Right hindlimb (tissue), 1 donor: ENCODE measurements around the gene PKDREJ.
"Not testable (repeated sequence)": the region's sequence is repeated elsewhere in the genome, so short reads cannot be mapped to it uniquely, and the experiment has no call there.

Experiments used
- DNase-seq: peaks from one replicate; pipeline ENCODE4 v3.0.0-alpha.2; 2018

The PKDREJ gene, protein sequence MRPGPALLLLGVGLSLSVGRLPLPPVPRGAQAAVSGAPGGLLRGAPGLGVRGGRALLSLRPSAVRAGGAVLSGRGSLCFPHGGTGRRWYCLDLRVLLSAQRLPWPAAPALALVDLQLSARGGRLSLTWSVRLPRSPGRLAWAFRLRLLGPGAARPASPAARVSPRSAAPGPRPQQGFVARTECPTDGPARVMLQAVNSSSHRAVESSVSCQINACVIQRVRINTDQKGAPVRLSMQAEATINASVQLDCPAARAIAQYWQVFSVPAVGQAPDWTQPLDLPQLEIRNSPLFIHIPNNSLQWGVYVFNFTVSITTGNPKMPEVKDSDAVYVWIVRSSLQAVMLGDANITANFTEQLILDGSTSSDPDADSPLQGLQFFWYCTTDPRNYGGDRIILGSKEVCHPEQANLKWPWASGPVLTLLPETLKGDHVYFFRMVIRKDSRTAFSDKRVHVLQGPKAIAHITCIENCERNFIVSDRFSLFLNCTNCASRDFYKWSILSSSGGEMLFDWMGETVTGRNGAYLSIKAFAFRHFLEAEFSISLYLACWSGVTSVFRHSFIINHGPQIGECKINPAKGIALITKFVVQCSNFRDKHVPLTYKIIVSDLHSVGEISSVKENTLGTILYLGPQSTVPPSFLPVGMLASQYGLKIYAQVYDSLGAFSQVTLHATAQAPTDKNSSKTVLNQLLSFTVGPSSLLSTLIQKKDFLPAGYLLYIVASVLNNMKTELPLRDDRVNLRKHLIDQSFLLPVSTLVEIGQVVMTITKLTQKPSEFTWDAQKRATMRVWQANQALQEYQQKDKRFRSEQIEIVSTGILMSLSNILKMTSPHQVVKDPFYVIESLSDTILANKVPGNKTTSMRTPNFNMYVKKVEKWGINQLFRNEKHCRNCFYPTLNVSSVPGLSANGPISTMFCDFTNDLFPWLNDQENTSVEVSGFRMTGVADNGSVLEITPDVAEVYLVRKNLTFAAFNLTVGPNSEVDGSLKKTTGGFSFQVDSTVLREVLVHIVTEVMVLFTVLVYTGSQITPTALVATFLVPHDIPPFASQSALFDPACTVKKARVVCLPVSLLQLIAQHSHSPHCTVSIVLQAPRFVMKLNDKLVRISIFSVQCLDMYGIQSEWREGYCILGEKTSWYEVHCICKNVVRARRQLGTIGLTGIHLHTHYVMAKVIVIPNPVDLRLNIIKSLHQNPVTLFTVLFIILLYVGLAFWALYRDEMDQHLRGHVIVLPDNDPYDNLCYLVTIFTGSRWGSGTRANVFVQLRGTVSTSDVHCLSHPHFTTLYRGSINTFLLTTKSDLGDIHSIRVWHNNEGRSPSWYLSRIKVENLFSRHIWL (N-terminal part only)

DNA sequence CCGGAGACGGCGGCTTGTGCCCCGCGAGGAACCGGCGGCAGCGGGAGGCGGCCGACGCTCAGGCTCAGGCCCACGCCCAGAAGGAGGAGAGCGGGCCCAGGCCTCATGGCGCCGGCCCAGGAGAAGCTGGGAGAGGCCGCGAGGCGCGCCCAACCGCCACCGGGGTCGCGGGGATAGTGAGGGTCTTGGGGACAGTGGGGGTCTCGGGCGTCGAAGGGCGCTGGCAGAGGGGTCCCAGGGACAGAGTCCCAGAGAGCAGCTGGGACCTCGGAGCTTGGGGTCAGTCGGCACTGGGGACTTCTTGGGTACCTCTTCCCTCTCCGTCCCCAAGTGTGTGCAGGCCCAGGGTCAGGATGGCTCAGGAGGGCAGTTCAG lies at the start of gene PKDREJ:
Gene PKDREJ, minus strand, starts transcription at position 128 of the 375 bp plus-strand sequence. Its CDS starts 21 bp downstream, at position 107.
- no peak for DNase-seq

DNA sequence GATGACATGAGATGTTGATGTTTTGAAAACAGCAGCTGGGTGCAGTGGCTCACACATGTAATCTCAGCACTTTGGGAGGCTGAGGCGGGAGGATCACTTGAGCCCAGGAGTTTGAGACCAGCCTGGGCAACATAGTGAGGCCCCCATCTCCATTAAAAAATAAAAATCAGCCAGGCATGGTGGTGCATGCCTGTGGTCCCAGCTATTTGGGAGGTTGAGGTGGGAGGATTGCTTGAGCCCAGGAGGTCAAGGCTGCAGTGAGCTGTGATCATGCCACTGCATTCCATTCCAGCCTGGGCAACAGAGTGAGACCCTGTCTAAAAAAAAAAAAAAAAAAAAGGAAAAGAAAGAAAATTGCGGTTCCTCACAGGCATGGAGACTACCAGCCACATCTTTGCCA lies 49.7 kb upstream of the PKDREJ start:
- not testable (repeated sequence) for DNase-seq

DNA sequence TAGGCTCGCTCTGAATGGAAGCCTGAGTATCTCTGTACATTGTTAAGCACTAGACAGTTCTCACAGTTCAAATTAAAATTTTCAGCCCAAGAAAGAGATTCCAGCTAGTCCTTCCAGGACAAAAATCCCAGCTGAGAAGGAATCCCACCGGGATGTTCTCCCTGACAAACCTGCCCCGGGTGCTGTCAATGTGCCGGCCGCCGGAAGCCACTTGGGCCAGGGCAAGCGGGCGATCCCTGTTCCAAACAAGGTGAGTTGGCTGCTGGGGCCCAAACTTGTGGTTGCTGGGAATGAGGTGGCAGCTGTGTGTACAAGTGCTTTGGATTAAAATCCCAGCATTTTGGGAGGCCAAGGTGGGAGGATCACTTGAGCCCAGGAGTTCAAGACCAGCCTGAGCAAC lies 48.9 kb upstream of the PKDREJ start:
- no peak for DNase-seq

DNA sequence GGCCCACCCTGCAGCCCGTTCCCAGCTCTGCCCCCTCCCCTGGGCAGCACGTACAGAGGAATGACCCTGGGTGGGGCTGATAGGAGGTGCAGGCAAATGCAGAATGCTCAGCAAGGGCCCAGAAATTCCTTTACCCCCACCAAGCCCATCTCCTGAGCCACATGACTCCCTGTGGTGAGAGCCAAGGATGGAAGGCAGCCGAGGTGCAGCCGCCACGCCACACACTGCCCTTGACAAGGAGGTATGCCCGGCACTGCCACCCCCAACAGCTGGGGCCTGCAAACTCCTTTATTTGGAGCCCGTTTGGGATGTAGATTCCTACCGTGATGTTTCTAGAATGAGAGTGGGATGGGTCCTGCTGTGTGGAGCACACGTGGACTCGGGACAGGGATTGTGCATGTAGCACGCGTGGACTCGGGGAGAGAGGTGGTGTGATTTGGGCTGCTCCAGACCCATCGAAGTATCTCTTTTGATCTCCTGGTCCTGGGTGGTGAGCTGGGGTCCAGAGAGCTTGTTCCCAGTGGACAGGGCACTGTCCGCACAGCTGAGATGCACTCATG lies 46.5 kb upstream of the PKDREJ start:
- DNase-seq: no peak

- DNase-seq: no peak
Observed at GRCh38 chr22:46308283-46308988, 45.3 kb upstream of the PKDREJ start.

- no peak for DNase-seq
Observed at GRCh38 chr22:46303347-46303965, 40.3 kb upstream of the PKDREJ start.

- no peak for DNase-seq
Observed at GRCh38 chr22:46300491-46300890, 37.3 kb upstream of the PKDREJ start.

- no peak for DNase-seq
Observed at GRCh38 chr22:46299101-46299500, 36.0 kb upstream of the PKDREJ start.

DNA sequence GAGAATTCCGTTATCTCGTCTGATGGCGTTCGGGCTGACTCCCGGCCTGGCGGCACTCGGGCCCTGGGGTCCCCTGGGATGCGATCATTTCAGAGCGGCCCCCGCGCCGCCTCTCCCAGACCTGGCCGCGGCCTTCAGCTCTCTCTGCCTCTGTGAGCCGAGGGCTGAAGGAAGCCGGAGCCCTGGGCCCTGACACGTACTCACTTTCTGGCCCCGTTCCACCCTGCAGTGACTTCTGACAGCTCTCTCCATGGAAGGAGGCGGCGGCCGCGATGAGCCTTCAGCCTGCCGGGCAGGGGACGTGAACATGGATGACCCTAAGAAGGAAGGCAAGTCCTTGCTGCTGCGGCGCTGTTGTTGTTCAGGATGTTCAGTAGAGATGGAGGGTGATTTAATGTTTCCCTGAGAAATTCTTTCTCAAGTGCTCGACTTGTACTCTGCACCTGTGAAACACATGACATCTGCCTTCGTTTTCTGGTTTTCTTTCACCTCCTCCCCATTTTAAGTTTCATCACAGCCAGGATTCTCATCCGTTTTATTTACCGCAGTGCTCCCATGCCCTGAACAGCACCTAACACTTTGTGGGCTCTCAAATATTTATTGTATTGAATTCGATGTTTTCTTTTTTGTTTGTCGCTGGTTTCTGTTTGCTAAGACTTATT lies 34.1 kb upstream of the PKDREJ start:
- DNase-seq: peak; percentile 51

DNA sequence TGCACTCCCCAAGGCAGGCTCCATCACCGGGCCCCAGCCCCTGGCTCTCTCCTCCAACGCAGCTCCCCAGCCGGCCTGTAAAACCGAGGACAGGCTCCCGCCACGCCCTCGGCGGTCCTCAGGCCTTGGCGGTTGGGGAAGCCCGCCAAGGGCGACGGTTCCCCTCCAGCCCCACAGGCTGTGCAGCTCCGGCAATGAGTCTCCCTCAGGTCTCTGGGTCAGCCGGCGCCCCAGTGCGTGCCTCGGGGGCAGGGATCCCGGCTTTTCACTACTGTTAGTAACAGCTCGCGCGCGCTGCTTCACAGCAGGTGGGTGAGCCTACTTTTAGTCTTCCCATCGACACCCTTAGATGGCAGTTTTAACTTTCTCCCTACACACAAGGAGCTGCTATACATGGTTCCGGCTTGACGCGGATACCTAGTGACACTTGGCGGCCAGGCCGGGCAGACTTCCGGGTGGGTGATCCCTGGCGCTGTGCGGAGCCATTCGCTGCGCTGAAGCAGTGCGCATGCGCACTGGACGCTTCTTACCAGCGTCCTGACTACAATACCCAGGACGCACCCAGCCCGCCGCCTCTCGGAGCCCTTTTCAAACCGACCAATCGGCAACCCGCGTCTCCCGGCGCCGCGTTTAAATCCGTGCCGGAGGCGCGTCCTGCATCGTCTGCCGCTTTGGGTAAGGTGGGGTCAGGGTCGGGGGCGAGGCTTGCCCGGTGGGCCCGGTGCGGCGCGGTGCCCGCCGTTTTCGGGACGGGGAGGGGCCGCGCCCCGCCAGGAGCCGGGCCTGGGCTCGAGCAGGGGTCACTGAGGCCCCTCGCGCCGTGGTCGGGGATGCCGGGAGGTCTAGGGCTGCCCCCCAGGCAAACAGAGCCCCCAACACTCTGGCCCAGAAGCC lies 33.4 kb upstream of the PKDREJ start, which contains the start of gene GTSE1:
Gene GTSE1, plus strand, starts transcription at position 614 of the 894 bp plus-strand sequence. CDS start 531 bp downstream, outside the sequence.
- peak; percentile 98 for DNase-seq

DNA sequence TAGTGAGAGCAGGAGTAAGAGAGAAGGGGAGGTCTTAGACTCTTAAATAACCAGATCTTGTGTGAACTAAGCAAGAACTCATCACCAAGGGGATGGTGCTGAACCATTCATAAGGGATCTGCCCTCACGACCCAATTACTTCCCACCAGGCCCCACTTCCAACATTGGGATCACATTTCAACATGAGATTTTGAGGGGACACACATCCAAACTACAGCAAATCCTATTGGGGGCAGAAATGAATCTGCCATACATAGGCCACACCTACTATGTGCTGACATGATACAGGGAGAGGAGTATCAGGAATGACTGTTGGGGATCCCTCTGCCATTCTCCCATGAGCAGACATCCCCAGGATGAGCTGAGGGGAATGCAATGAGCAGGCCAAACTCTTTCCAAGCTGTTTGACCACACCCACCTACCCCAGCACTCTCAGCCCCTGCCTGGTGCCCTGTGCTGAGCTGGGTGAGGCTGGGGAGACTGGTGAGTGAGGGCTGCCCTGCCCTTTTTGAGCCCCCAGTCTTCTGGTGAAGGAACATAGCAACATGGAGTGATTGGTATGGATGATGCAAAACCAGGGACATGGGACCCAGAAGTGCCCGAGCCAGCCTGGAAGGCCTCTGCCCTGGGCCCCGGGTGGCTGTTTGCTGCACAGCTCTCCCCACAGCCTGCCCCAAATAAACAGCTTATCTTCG lies 32.3 kb upstream of the PKDREJ start:
- no peak for DNase-seq

- no peak for DNase-seq
Observed at GRCh38 chr22:46294784-46295183, 31.6 kb upstream of the PKDREJ start.

DNA sequence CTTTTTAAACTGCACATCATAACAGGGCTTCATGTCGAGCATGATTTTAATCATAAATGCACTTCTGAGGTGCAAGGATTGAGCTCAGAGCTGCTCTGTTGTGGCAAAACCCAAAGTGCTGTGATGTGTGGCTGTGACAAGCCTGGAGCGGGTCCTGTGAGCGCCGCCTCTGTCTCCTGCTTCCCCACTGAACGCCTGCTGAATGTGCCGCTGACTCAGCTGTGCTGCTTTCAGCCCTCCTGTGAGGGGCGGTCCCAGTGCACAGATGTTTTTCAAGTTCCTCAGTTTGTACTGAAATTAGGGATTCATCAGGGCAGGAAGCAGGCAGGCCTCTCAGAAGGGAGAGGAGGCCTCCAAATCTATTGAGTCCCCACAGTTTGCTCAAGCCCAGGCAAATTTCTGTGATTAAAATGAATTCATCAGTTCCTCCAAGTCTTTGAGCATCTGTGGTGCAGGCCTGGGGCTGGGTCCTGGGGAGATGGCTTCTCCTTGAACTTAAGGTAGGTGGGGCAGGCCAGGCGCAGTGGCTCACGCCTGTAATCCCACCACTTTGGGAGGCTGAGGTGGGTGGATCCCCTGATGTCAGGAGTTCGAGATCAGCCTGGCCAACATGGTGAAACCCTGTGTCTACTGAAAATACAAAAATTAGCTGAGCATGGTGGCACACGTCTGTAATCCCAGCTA lies 30.6 kb upstream of the PKDREJ start:
- peak; percentile 76 for DNase-seq

DNA sequence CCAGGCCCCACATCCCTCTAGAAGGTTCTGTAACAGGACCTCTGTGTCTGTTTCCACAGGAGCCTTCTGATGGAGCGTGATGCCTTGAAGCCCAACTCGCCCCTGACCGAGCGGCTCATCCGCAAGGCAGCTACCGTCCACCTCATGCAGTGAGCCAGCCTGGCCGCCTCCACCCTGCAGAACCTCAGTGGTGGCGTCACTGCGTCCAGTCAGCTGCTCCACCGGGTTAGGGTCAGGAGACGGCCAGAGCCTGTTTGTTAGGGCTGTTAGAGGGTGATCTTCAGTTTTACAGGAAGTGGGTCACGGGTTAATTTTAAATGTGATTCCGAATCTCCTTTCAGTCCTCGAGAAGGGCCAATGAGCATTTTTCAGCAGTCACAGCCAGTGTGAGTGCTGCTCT lies 29.6 kb upstream of the PKDREJ start:
- DNase-seq: no peak

DNA sequence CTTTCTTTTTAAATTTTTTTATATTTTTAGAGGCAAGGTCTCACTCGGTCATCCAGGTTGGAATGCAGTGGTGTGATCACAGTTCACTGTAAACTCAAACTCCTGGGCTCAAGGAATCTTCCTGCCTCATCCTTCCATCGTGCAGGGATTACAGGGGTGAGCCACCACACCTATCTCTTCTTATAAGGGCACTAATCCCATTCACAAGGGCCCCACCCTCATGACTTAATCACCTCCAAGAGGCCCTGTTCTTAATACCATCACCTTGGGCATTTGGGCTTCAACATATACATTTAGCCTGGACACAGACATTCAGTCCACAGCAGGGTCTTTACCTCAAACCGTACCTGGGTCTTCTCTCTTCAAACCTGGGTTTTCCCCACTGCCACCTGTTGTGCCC lies 29.0 kb upstream of the PKDREJ start:
- no peak for DNase-seq

GRCh38 chr22:46290843-46291785 lies 28.0 kb upstream of the PKDREJ start:
- DNase-seq: no peak
